Hepatocyte (in vitro differentiated cells): ENCODE data around the gene ITGBL1.

ENCODE experiments used
- CTCF ChIP-seq: fragments of 200-600 bp; sonication (generic); IDR thresholded peaks from 2 replicates; pipeline ENCODE4 v1.5.1; 2016; ENCODE audit warnings: antibody characterized with exemption, mild to moderate bottlenecking; ENCODE audit not compliant: poor library complexity
- EZH2 ChIP-seq: fragments of 200-600 bp; sonication (generic); IDR thresholded peaks from 2 replicates; pipeline ENCODE4 v1.6.1; 2016; ENCODE audit warnings: antibody characterized with exemption, mild to moderate bottlenecking, borderline replicate concordance
- EZH2phosphoT487 ChIP-seq: fragments of 200-600 bp; sonication (generic); IDR thresholded peaks from one replicate; pipeline ENCODE4 v1.6.1; 2018; ENCODE audit warnings: antibody characterized with exemption, mild to moderate bottlenecking, low read depth, moderate library complexity; ENCODE audit not compliant: unreplicated experiment, severe bottlenecking

- TF ChIP-seq CTCF: no peak
- no peak for TF ChIP-seq EZH2phosphoT487
- no peak for TF ChIP-seq EZH2
Observed at GRCh38 chr13:101535192-101535746, 82.8 kb downstream of the ITGBL1 start.
